ENCODE results near the gene ARHGAP25.

DNA sequence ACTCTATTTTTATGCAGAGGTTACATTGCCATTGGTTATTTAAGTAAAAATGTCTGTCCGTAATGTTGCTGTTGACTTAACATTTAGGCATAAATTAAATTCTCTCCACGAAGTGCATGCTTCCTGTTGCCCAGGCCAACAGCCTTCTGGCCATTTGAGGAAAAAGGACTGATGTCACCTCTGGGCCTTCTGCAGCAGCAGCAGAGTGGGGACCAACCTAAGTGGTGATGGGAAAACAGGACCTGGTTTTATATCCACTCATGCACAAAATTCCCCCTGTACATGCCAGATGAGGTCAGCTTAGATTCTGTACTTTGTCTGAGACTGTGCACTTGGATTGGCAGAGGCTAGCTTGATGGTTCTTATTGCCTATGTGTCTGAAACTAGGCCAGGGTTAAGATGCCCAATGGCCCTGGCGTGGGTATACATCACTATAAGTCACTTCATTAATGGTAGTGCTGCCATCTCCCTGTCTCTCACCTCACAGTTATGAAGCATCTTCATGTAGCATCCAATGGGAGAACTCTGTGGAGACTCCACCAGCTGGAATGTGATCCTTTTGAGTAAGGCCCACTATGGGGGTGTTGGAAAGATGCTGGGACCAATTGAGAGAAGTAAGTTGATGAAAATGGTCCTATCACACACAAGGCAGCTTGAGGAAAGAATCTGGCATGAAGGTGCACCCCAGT is 4.4 kb downstream of the ARHGAP25 start:
- TF ChIP-seq, protein P1, sequence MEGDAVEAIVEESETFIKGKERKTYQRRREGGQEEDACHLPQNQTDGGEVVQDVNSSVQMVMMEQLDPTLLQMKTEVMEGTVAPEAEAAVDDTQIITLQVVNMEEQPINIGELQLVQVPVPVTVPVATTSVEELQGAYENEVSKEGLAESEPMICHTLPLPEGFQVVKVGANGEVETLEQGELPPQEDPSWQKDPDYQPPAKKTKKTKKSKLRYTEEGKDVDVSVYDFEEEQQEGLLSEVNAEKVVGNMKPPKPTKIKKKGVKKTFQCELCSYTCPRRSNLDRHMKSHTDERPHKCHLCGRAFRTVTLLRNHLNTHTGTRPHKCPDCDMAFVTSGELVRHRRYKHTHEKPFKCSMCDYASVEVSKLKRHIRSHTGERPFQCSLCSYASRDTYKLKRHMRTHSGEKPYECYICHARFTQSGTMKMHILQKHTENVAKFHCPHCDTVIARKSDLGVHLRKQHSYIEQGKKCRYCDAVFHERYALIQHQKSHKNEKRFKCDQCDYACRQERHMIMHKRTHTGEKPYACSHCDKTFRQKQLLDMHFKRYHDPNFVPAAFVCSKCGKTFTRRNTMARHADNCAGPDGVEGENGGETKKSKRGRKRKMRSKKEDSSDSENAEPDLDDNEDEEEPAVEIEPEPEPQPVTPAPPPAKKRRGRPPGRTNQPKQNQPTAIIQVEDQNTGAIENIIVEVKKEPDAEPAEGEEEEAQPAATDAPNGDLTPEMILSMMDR (IDR thresholded peaks at IDR 0.05), result no peak
- TF ChIP-seq POLR2A (IDR thresholded peaks at IDR 0.05), result no peak
